ENCODE results near the gene STK32B. TPM values are rescaled to one million over a fixed set of nuclear protein-coding genes. Genes with fewer than 3 reads are reported as not detected.

The STK32B gene
- total RNA-seq, 6 donors from 2014 or later: 0.22 to 3.4 (median 1.0) TPM

DNA sequence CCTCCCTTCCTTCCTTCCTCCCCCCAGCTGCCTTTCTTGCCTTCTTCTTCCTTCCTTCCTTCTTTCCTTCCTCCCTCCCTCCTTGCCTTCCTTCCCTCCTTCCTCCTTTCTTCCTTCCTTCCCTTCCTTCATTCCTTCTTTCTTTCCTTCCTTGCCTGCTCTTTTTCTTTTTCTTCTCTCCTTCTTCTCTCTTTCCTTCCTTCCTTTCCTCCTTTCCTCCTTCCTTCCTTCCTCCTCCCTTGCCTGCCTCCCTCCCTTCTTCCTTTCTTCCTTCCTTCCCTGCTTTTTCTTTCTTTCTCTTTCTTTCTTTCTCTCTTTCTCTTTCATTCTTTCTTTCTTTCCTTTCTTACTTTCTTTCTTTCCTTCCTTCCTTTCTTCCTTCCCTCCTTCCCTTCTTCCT, 49.1 kb downstream of the STK32B start:
- ATAC-seq (ENCODE audit: low FRiP score in 2 of 2): no peak
- H3K4me1 ChIP-seq: no peaks in the 10 kb centered on the region

DNA sequence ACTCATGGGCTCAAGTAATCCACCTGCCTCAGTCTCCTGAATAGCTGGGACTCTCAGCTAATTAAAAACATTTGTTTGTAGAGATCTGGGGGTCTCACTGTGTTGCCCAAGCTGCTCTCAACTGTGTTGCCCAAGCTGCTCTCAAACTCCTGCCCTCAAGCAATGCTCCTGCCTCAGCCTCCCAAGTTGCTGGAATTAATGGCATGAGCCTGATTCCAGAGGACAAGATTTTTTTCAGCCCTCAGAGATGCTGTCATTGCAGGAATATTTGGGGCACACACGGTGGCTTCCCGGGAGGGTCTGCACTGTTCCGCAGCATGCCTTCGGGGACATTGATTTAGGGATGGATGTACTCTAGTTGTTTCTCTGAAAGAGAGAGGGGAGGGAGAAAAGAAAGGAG, 49.7 kb downstream of the STK32B start:
- 78 to 85% methylated on average over 4 of the region's 4 CpGs for WGBS, 2 donors
- H3K4me3 ChIP-seq: no peak overlapping the region
- H3K27me3 ChIP-seq: no peaks in the 10 kb centered on the region
- no peaks in the 10 kb centered on the region for H3K9me3 ChIP-seq
- DNase-seq: no peak
- no peaks in the 10 kb centered on the region for H3K4me1 ChIP-seq
- H3K36me3 ChIP-seq: no peaks in the 10 kb centered on the region
- ATAC-seq (ENCODE audit: low FRiP score in 2 of 2): no peak
- no peak overlapping the region for H3K27ac ChIP-seq
- TF ChIP-seq, protein P1, sequence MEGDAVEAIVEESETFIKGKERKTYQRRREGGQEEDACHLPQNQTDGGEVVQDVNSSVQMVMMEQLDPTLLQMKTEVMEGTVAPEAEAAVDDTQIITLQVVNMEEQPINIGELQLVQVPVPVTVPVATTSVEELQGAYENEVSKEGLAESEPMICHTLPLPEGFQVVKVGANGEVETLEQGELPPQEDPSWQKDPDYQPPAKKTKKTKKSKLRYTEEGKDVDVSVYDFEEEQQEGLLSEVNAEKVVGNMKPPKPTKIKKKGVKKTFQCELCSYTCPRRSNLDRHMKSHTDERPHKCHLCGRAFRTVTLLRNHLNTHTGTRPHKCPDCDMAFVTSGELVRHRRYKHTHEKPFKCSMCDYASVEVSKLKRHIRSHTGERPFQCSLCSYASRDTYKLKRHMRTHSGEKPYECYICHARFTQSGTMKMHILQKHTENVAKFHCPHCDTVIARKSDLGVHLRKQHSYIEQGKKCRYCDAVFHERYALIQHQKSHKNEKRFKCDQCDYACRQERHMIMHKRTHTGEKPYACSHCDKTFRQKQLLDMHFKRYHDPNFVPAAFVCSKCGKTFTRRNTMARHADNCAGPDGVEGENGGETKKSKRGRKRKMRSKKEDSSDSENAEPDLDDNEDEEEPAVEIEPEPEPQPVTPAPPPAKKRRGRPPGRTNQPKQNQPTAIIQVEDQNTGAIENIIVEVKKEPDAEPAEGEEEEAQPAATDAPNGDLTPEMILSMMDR (IDR thresholded peaks at IDR 0.05): no peak
- TF ChIP-seq POLR2A (IDR thresholded peaks at IDR 0.05): no peak
- no peak for TF ChIP-seq POLR2AphosphoS5 (IDR thresholded peaks at IDR 0.05)
- TF ChIP-seq EP300 (IDR thresholded peaks at IDR 0.05): no peak

More for the DNA sequence above, 49.1 kb downstream of the STK32B start:
- DNase-seq: no peak
- Histone ChIP-seq H3K36me3 (no peaks in the 10 kb centered on the region), H3K27ac (no peak overlapping the region), H3K4me3 (no peak overlapping the region), H3K9me3 (no peaks in the 10 kb centered on the region), H3K27me3 (no peaks in the 10 kb centered on the region)
- no peak for TF ChIP-seq POLR2AphosphoS5 (IDR thresholded peaks at IDR 0.05)
- TF ChIP-seq POLR2A (IDR thresholded peaks at IDR 0.05): no peak
- TF ChIP-seq, protein P1 (IDR thresholded peaks at IDR 0.05): no peak
- TF ChIP-seq EP300 (IDR thresholded peaks at IDR 0.05): no peak

DNA sequence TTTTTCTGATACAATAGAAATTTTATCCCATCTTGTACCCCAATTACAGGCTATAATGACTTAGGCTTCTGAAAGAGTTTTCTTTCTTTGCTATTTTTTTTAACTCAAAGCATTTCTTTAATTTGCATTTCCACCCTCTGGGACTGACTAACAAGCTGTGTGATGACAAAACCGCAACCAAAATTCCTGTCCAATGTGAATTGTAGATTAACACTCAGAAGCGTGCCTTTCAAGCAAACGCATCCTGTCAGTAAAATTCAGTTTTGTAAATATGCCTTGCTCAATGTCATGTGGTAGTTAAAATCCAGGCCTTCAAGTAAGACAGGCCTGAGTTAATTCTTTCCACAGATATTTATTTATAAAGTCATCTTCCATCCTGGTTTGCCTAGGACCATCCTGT, 50.3 kb downstream of the STK32B start:
- ATAC-seq (ENCODE audit: low FRiP score in 2 of 2): no peak
- 71 to 79% methylated on average over 3 of the region's 3 CpGs for WGBS, 2 donors

DNA sequence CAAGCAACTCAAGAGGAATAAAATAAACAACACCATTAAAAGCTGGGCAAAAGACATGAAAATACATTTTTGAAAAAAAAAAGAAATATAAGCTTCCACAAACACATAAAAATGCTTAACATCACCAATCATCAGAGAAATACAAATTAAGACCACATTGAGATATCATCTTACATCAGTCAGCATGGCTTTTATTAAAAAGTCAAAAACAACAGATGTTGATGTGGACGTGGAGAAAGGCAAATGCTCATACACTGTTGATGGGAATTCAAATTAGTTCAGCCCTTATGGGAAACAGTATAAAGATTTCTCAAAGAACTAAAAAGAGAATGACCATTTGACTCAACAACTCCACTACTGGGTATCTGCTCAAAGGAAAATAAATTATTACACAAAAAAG, 59.6 kb downstream of the STK32B start:
- no peak for DNase-seq
- TF ChIP-seq POLR2AphosphoS5 (IDR thresholded peaks at IDR 0.05): no peak
- TF ChIP-seq, protein P1 (IDR thresholded peaks at IDR 0.05): no peak
- no peak for TF ChIP-seq EP300 (IDR thresholded peaks at IDR 0.05)
- no peak for TF ChIP-seq POLR2A (IDR thresholded peaks at IDR 0.05)

More for the DNA sequence above, 50.3 kb downstream of the STK32B start:
- no peak overlapping the region for H3K4me3 ChIP-seq
- TF ChIP-seq, protein P1 (IDR thresholded peaks at IDR 0.05): no peak
- TF ChIP-seq EP300 (IDR thresholded peaks at IDR 0.05) (no peak), POLR2AphosphoS5 (IDR thresholded peaks at IDR 0.05) (no peak), POLR2A (IDR thresholded peaks at IDR 0.05) (no peak)
- H3K27me3 ChIP-seq: no peaks in the 10 kb centered on the region
- no peak for DNase-seq
- H3K27ac ChIP-seq: no peak overlapping the region
- no peaks in the 10 kb centered on the region for H3K36me3 ChIP-seq
- H3K4me1 ChIP-seq: no peaks in the 10 kb centered on the region
- H3K9me3 ChIP-seq: no peaks in the 10 kb centered on the region

DNA sequence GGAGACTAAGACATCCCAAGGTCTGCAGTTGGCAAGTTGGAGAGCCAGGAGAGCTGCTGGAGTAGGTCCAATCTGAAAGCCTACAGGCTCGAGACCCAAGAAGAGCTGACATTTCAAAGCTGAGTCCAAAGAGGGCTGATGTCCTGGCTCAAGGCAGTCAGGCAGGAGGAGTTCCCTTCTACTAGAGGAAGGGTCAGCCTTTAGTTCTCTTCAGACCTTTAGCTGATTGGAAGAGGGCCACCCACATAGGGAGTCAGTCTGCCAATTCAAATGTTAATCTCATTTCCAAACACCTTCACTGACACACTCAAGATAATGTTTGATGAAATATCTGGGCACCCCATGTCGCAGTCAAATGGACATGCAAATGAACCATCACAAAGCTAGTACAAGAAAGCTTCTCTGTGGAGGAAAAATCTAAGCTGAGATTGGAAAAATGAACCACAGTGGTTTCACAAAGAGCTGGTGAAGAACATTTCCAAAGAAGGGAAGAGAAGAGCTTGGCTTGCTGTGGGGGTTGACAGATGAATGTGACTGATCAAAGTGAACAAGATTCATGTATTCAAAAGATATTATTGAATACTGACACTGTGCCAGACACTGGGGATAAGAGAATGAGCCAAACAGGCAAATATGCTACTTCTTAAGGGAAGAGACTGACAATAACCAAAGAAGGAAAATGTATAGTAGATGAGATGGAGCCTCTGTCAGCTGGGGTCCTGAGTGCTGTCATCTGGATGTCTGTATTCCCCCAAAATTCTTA, 61.2 kb downstream of the STK32B start:
- Histone ChIP-seq H3K4me1 (no peaks in the 10 kb centered on the region), H3K27me3 (no peaks in the 10 kb centered on the region), H3K9me3 (no peaks in the 10 kb centered on the region), H3K4me3 (no peak overlapping the region), H3K27ac (no peak overlapping the region), H3K36me3 (no peaks in the 10 kb centered on the region)
- ATAC-seq (ENCODE audit: low FRiP score in 2 of 2) (no peak), DNase-seq (no peak)
- WGBS, 2 donors: 48 to 68% methylated on average over 2 of the region's 2 CpGs
- TF ChIP-seq, protein P1 (IDR thresholded peaks at IDR 0.05): no peak
- no peak for TF ChIP-seq EP300 (IDR thresholded peaks at IDR 0.05)

More for the DNA sequence above, 59.6 kb downstream of the STK32B start:
- Histone ChIP-seq H3K27ac (no peak overlapping the region), H3K4me1 (no peaks in the 10 kb centered on the region), H3K36me3 (no peaks in the 10 kb centered on the region), H3K9me3 (no peaks in the 10 kb centered on the region), H3K27me3 (no peaks in the 10 kb centered on the region), H3K4me3 (no peak overlapping the region)
- no peak for ATAC-seq (ENCODE audit: low FRiP score in 2 of 2)
- 74 to 78% methylated on average over 1 of the region's 1 CpG for WGBS, 2 donors

All from upper lobe of left lung (tissue), 6 donors.